ENCODE data around the gene RAPGEF5. TPM values are rescaled to one million over a fixed set of nuclear protein-coding genes. Genes with fewer than 3 reads are reported as not detected.

The RAPGEF5 gene
- total and polyA plus RNA-seq, 2 donors (not counting 3 experiments of a cell fraction or from before 2014, with no cell fraction given) = 10.0 to 43.2 TPM

DNA sequence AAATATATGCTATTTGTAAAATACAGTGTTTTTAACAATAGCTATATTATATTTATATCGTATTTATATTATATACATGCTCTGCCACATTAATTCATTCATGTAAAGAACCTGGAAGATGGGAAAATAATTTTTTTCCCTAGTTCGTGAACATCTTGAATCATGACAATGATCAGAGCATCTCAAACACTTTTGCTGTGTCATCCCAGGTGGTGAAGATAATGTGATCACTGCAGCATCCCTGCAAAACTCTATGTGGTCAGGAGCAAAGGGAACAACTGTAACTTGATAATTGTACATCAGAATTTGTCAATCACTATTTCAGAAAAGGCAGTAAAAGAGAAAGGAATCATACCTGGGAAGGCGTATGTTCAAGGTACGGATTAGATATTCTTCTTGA is 39.3 kb downstream of the RAPGEF5 start:
- H3K4me2 ChIP-seq (ENCODE audit: insufficient read depth, low read length) = no peak overlapping the region
- no peak for FAIRE-seq
- BruUV-seq (replicated peaks) = no TSS peak
- no peak overlapping the region for H3K27ac ChIP-seq (ENCODE audit: insufficient read depth, low read depth, low read length)
- intact Hi-C loops (cut with micrococcal nuclease) (no loop called here), dilution Hi-C loops (cut with MboI; ENCODE audit: extremely low pct_ligation_motif_present, low sequenced_read_pairs) (no loop called here)
- H3K4me1 ChIP-seq (ENCODE audit: control insufficient read depth, extremely low read depth, insufficient read depth, low read length) = no peaks in the 10 kb centered on the region
- DNase-seq (ENCODE audit: low read depth, low spot score) = no peak
- no peak overlapping the region for H3K4me3 ChIP-seq (replicated peaks in 1 of 3; ENCODE audit: insufficient read depth in 1 of 3, low read depth in 1 of 3, low read length in 3 of 3)
- H3K36me3 ChIP-seq (ENCODE audit: control insufficient read depth in 2 of 2, extremely low read depth in 1 of 2, insufficient read depth in 2 of 2, low read length in 2 of 2) = no peaks in the 10 kb centered on the region
- no peak overlapping the region for H2AFZ ChIP-seq (ENCODE audit: low read depth, low read length)
- H4K20me1 ChIP-seq (replicated peaks; ENCODE audit: control insufficient read depth, extremely low read depth, insufficient read depth, low read length) = no peaks in the 10 kb centered on the region
- CTCF ChIA-PET = interaction anchor here (0.7 to 1.3 kb wide), 4 partner anchors 9 to 90 kb away, joined by 3 read pairs; no protein-coding TSS in a partner anchor
- no peak overlapping the region for H3K9ac ChIP-seq (replicated peaks; ENCODE audit: extremely low read depth, insufficient read depth, low read length)
- POLR2A ChIA-PET = no interaction called here
- no peak for TF ChIP-seq FOS (IDR thresholded peaks at IDR 0.05; ENCODE audit: borderline replicate concordance, insufficient read depth, low read length)
- no peak for TF ChIP-seq GATA2 (IDR thresholded peaks at IDR 0.05; ENCODE audit: insufficient read depth, insufficient read length, low read depth, low read length)
- TF ChIP-seq, protein P1, sequence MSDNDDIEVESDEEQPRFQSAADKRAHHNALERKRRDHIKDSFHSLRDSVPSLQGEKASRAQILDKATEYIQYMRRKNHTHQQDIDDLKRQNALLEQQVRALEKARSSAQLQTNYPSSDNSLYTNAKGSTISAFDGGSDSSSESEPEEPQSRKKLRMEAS (IDR thresholded peaks at IDR 0.05; ENCODE audit: insufficient read depth, insufficient read length) = no peak
- no peak for TF ChIP-seq POLR2A (IDR thresholded peaks at IDR 0.05; ENCODE audit: low read depth, low read length)
- no peaks in the 10 kb centered on the region for H3K27me3 ChIP-seq (ENCODE audit: control insufficient read depth in 2 of 2, insufficient read depth in 2 of 2, low read length in 2 of 2)
- no peaks in the 10 kb centered on the region for H3K79me2 ChIP-seq (ENCODE audit: control insufficient read depth, insufficient read depth, low read length)
- H3K9me1 ChIP-seq (replicated peaks; ENCODE audit: control insufficient read depth, extremely low read depth, insufficient read depth, low read length) = no peaks in the 10 kb centered on the region
- H3K9me3 ChIP-seq (replicated peaks; ENCODE audit: control insufficient read depth, insufficient read depth, low read length) = no peaks in the 10 kb centered on the region

DNA sequence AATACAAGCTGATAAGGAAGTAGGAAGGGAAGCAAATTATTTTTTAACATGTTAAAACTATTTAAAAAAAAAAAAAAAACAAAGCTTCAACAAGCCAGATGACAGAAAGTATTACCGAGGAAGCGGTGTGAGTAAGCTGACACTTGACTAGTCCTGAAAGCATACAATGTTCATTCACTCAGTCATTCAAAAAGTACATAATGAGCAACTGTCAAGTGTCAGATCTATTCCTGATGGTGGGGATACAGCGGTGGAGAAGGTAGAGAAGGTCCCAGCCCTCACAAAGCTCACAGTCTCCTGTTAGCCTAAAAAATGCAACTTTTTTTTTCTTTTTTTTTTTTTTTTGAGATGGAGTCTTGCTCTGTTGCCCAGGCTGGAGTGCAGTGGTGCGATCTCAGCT is 40.0 kb downstream of the RAPGEF5 start:
- intact Hi-C loops (cut with micrococcal nuclease) = no loop called here
- no peaks in the 10 kb centered on the region for H3K79me2 ChIP-seq (ENCODE audit: control insufficient read depth, insufficient read depth, low read length)
- dilution Hi-C loops (cut with MboI; ENCODE audit: extremely low pct_ligation_motif_present, low sequenced_read_pairs) = no loop called here
- no TSS peak for BruUV-seq (replicated peaks)
- no peaks in the 10 kb centered on the region for H4K20me1 ChIP-seq (replicated peaks; ENCODE audit: control insufficient read depth, extremely low read depth, insufficient read depth, low read length)
- no peak overlapping the region for H3K9ac ChIP-seq (replicated peaks; ENCODE audit: extremely low read depth, insufficient read depth, low read length)
- H3K27me3 ChIP-seq (ENCODE audit: control insufficient read depth in 2 of 2, insufficient read depth in 2 of 2, low read length in 2 of 2) = no peaks in the 10 kb centered on the region
- no peaks in the 10 kb centered on the region for H3K9me1 ChIP-seq (replicated peaks; ENCODE audit: control insufficient read depth, extremely low read depth, insufficient read depth, low read length)
- ChIA-PET CTCF (interaction anchor here (0.7 to 0.9 kb wide), 3 partner anchors 8 to 60 kb away, joined by 3 to 4 read pairs (median 3); no protein-coding TSS in a partner anchor), POLR2A (no interaction called here)
- no peaks in the 10 kb centered on the region for H3K9me3 ChIP-seq (replicated peaks; ENCODE audit: control insufficient read depth, insufficient read depth, low read length)
- no peak overlapping the region for H2AFZ ChIP-seq (ENCODE audit: low read depth, low read length)
- TF ChIP-seq POLR2AphosphoS5 (IDR thresholded peaks at IDR 0.05; ENCODE audit: insufficient read depth, low read depth, low read length) (no peak), EZH2 (IDR thresholded peaks at IDR 0.05; ENCODE audit: borderline replicate concordance, low read depth, low read length, severe bottlenecking) (no peak), JUN (IDR thresholded peaks at IDR 0.05; ENCODE audit: borderline replicate concordance, insufficient read depth, insufficient read length, low read depth) (no peak), MYC (IDR thresholded peaks at IDR 0.05; ENCODE audit: low read depth, low read length) (no peak), POLR2A (IDR thresholded peaks at IDR 0.05; ENCODE audit: low read depth, low read length) (no peak), FOS (IDR thresholded peaks at IDR 0.05; ENCODE audit: borderline replicate concordance, insufficient read depth, low read length) (no peak), GATA2 (IDR thresholded peaks at IDR 0.05; ENCODE audit: insufficient read depth, insufficient read length, low read depth, low read length) (no peak)
- TF ChIP-seq, protein P1 (IDR thresholded peaks at IDR 0.05; ENCODE audit: insufficient read depth, insufficient read length) = no peak
- TF ChIP-seq, protein P2, sequence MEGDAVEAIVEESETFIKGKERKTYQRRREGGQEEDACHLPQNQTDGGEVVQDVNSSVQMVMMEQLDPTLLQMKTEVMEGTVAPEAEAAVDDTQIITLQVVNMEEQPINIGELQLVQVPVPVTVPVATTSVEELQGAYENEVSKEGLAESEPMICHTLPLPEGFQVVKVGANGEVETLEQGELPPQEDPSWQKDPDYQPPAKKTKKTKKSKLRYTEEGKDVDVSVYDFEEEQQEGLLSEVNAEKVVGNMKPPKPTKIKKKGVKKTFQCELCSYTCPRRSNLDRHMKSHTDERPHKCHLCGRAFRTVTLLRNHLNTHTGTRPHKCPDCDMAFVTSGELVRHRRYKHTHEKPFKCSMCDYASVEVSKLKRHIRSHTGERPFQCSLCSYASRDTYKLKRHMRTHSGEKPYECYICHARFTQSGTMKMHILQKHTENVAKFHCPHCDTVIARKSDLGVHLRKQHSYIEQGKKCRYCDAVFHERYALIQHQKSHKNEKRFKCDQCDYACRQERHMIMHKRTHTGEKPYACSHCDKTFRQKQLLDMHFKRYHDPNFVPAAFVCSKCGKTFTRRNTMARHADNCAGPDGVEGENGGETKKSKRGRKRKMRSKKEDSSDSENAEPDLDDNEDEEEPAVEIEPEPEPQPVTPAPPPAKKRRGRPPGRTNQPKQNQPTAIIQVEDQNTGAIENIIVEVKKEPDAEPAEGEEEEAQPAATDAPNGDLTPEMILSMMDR (IDR thresholded peaks at IDR 0.05; ENCODE audit: extremely low read depth in 1 of 2, insufficient read depth in 1 of 2, low read depth in 1 of 2, low read length in 2 of 2) = no peak
- FAIRE-seq (no peak), DNase-seq (ENCODE audit: low read depth, low spot score) (no peak)
- no peaks in the 10 kb centered on the region for H3K4me1 ChIP-seq (ENCODE audit: control insufficient read depth, extremely low read depth, insufficient read depth, low read length)
- no peaks in the 10 kb centered on the region for H3K36me3 ChIP-seq (ENCODE audit: control insufficient read depth in 2 of 2, extremely low read depth in 1 of 2, insufficient read depth in 2 of 2, low read length in 2 of 2)
- H3K27ac ChIP-seq (ENCODE audit: insufficient read depth, low read depth, low read length) = no peak overlapping the region
- no peak overlapping the region for H3K4me2 ChIP-seq (ENCODE audit: insufficient read depth, low read length)
- no peak overlapping the region for H3K4me3 ChIP-seq (replicated peaks in 1 of 3; ENCODE audit: insufficient read depth in 1 of 3, low read depth in 1 of 3, low read length in 3 of 3)

Data from endothelial cell of umbilical vein (primary cell).